ENCODE results near the gene BPNT1. TPM values are rescaled to one million over a fixed set of nuclear protein-coding genes. Genes with fewer than 3 reads are reported as not detected.
A peak's percentile ranks its signal among the peaks of the same experiment; 100 is the strongest.

The BPNT1 gene
- total RNA-seq, 1 donor from 2014 or later = 17.5 TPM

DNA sequence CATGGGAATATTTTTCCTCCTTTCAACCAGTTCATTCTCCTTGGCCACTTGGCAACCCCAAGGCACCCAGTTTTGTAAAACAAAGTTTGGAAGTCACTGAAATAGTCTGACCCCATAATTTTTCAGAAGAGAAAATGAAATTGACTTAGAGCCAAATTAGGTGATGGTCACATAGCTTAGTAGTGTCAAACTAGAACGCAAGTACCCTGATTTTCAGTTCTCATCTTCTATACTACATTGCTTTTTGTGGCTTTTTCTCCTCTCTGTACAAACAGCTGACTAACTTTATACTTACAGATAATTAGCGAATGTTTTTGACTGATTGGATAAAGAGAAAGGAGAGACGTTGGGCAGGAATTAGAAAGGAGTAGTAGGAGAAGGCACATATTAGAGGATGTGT is 37.5 kb upstream of the BPNT1 start:
- Mint-ChIP-seq H3K4me3 (ENCODE audit: unreplicated experiment) (no peak overlapping the region), H3K27ac (ENCODE audit: unreplicated experiment) (peak overlapping the region; percentile 2), H3K9me3 (ENCODE audit: unreplicated experiment) (no peaks in the 10 kb centered on the region), H3K4me1 (ENCODE audit: unreplicated experiment) (peaks cover 8% of the 10 kb centered on the region), H3K27me3 (ENCODE audit: unreplicated experiment) (peaks cover 3% of the 10 kb centered on the region), H3K36me3 (ENCODE audit: low read depth, unreplicated experiment) (peaks cover 16% of the 10 kb centered on the region)
- no peak for DNase-seq (ENCODE audit: low spot score)
- TF ChIP-seq, protein P1, sequence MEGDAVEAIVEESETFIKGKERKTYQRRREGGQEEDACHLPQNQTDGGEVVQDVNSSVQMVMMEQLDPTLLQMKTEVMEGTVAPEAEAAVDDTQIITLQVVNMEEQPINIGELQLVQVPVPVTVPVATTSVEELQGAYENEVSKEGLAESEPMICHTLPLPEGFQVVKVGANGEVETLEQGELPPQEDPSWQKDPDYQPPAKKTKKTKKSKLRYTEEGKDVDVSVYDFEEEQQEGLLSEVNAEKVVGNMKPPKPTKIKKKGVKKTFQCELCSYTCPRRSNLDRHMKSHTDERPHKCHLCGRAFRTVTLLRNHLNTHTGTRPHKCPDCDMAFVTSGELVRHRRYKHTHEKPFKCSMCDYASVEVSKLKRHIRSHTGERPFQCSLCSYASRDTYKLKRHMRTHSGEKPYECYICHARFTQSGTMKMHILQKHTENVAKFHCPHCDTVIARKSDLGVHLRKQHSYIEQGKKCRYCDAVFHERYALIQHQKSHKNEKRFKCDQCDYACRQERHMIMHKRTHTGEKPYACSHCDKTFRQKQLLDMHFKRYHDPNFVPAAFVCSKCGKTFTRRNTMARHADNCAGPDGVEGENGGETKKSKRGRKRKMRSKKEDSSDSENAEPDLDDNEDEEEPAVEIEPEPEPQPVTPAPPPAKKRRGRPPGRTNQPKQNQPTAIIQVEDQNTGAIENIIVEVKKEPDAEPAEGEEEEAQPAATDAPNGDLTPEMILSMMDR (IDR thresholded peaks at IDR 0.05; ENCODE audit: unreplicated experiment) = no peak

DNA sequence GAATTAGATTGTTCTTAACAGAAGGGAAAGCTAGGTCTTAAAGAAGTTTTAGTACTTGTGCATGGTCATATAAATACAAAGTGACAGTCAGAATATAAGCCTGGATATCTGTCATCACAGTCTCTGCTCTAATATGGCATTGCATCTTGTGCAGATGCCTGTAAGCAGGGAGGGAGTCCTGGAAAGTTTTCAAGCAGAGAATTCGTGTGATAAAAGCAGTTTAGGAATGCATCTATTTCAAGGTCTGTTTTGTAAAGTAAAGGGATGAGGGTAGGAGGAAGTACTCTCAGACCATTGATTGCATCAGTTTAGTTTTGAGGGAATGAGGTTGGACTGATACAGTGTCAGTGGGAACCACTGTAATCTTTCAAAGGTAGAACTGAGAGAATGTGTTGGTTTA is 35.0 kb upstream of the BPNT1 start:
- peaks cover 9% of the 10 kb centered on the region for H3K36me3 Mint-ChIP-seq (ENCODE audit: low read depth, unreplicated experiment)
- DNase-seq (ENCODE audit: low spot score) = no peak
- H3K4me1 Mint-ChIP-seq (ENCODE audit: unreplicated experiment) = peaks cover 7% of the 10 kb centered on the region
- H3K4me3 Mint-ChIP-seq (ENCODE audit: unreplicated experiment) = no peak overlapping the region
- no peak overlapping the region for H3K27ac Mint-ChIP-seq (ENCODE audit: unreplicated experiment)
- TF ChIP-seq, protein P1 (IDR thresholded peaks at IDR 0.05; ENCODE audit: unreplicated experiment) = no peak
- no peaks in the 10 kb centered on the region for H3K9me3 Mint-ChIP-seq (ENCODE audit: unreplicated experiment)
- peaks cover 3% of the 10 kb centered on the region for H3K27me3 Mint-ChIP-seq (ENCODE audit: unreplicated experiment)

DNA sequence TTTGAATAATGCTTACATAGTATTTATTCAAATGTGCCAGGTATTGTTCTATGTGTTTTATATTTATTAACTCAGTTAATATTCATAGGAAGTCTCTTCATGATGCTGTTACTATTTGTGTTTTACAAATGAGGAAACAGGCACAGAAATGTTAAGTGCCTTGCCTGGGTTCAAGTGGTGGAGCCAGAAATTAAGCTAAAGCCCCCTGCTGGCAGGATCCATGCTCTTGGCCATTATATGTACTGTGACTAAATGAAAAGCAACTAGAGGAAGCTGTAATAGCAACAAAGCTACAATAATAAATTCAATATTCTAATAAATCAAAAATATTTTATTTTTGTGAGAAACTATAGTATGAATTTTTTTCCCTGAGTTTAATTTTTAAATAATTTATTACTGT is 34.3 kb upstream of the BPNT1 start:
- TF ChIP-seq, protein P1 (IDR thresholded peaks at IDR 0.05; ENCODE audit: unreplicated experiment) = peak; percentile 64
- DNase-seq (ENCODE audit: low spot score) = no peak

DNA sequence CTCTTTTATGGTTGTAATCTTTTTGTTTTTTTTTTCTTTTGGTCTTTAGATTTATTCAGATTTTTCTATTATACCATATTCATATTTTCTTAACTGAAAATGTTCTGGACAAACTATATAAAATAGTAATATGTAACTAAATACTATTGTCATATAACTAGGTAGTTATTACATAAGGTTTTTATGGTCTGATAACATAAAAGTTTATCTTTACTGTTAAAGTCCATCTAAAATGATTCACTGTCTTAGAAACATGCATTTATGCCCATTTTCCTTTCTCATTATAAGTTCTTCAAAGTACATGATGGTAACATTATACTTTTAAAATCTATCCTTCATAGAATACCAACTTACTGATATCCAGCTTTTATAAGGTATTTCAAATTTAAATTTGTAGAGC is 33.5 kb upstream of the BPNT1 start:
- peaks cover 5% of the 10 kb centered on the region for H3K36me3 Mint-ChIP-seq (ENCODE audit: low read depth, unreplicated experiment)
- no peak overlapping the region for H3K4me3 Mint-ChIP-seq (ENCODE audit: unreplicated experiment)
- peaks cover 2% of the 10 kb centered on the region for H3K27me3 Mint-ChIP-seq (ENCODE audit: unreplicated experiment)
- no peak overlapping the region for H3K27ac Mint-ChIP-seq (ENCODE audit: unreplicated experiment)
- no peaks in the 10 kb centered on the region for H3K9me3 Mint-ChIP-seq (ENCODE audit: unreplicated experiment)
- H3K4me1 Mint-ChIP-seq (ENCODE audit: unreplicated experiment) = peaks cover 7% of the 10 kb centered on the region
- no peak for DNase-seq (ENCODE audit: low spot score)
- TF ChIP-seq, protein P1 (IDR thresholded peaks at IDR 0.05; ENCODE audit: unreplicated experiment) = no peak

More for the DNA sequence above, 34.3 kb upstream of the BPNT1 start:
- no peaks in the 10 kb centered on the region for H3K9me3 Mint-ChIP-seq (ENCODE audit: unreplicated experiment)
- H3K4me3 Mint-ChIP-seq (ENCODE audit: unreplicated experiment) = no peak overlapping the region
- peaks cover 7% of the 10 kb centered on the region for H3K4me1 Mint-ChIP-seq (ENCODE audit: unreplicated experiment)
- peaks cover 2% of the 10 kb centered on the region for H3K27me3 Mint-ChIP-seq (ENCODE audit: unreplicated experiment)
- H3K27ac Mint-ChIP-seq (ENCODE audit: unreplicated experiment) = no peak overlapping the region
- H3K36me3 Mint-ChIP-seq (ENCODE audit: low read depth, unreplicated experiment) = peaks cover 5% of the 10 kb centered on the region

DNA sequence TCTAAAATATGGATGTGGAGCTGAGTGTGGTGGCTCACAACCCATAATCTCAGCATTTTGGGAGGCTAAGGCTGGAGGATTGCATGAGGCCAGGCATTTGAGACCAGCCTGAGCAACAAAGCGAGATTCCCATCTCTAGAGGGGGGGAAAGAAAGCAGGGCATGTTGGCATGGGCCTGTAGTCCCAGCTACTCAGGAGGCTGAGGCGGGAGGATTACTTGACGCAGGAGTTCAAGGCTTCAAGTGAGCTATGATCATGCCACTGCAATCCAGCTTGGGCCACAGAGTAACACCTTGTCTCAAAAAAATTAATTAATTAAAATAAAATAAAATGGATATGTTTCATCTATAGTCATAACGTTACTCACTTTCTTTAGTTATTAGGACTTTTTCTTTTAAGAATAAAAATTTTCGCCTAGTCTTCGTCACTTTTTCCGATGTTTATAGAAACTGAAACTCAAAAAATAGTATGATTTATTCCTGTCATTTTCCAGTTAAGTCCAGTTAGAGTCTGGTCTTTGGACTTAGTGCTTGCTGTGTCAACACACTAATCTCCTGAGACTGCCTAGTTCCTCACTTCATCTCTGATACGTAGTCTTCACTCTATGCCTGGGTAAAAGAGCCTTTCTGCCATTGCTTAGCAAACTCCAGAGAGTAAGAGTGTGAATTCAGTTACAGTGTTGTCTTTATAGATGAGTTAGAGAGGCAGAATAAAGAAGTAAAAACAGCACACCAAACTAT is 32.4 kb upstream of the BPNT1 start:
- Mint-ChIP-seq H3K9me3 (ENCODE audit: unreplicated experiment) (no peaks in the 10 kb centered on the region), H3K4me3 (ENCODE audit: unreplicated experiment) (no peak overlapping the region), H3K27ac (ENCODE audit: unreplicated experiment) (no peak overlapping the region), H3K4me1 (ENCODE audit: unreplicated experiment) (peaks cover 7% of the 10 kb centered on the region), H3K36me3 (ENCODE audit: low read depth, unreplicated experiment) (peaks cover 5% of the 10 kb centered on the region), H3K27me3 (ENCODE audit: unreplicated experiment) (no peaks in the 10 kb centered on the region)
- TF ChIP-seq, protein P1 (IDR thresholded peaks at IDR 0.05; ENCODE audit: unreplicated experiment) = no peak
- no peak for DNase-seq (ENCODE audit: low spot score)
